Smooth muscle cell (in vitro differentiated cells): ENCODE data around the gene MYLK. TPM values are rescaled to one million over a fixed set of nuclear protein-coding genes. Genes with fewer than 3 reads are reported as not detected.

Source experiments
- DNase-seq: peaks from one replicate; lab custom pipeline; 2025; ENCODE audit not compliant: unreplicated experiment; lab: John Stamatoyannopoulos, UW
- H2AFZ ChIP-seq: fragments of 200-600 bp; sonication (generic); 2 replicates; pipeline ENCODE4 v1.6.0; 2016; ENCODE audit warnings: antibody characterized with exemption, low read depth, mild to moderate bottlenecking
- H3F3A ChIP-seq: fragments of 200-600 bp; sonication (generic); 2 replicates; pipeline ENCODE4 v1.6.0; 2017; ENCODE audit warnings: antibody characterized with exemption, low read depth
- H3K27ac ChIP-seq: fragments of 200-600 bp; sonication (generic); 2 replicates; pipeline ENCODE4 v1.5.1; 2016; ENCODE audit warnings: low read depth, mild to moderate bottlenecking
- H3K27me3 ChIP-seq: fragments of 200-600 bp; sonication (generic); 2 replicates; pipeline ENCODE4 v1.6.1; 2016; ENCODE audit warnings: low read depth, mild to moderate bottlenecking
- H3K36me3 ChIP-seq: fragments of 200-600 bp; sonication (generic); 2 replicates; pipeline ENCODE4 v1.5.1; 2016; ENCODE audit warnings: low read depth
- H3K4me1 ChIP-seq: fragments of 200-600 bp; sonication (generic); 2 replicates; pipeline ENCODE4 v1.5.1; 2016; ENCODE audit warnings: low read depth
- H3K4me2 ChIP-seq: fragments of 200-600 bp; sonication (generic); 2 replicates; pipeline ENCODE4 v1.6.0; 2016; ENCODE audit warnings: mild to moderate bottlenecking
- H3K4me3 ChIP-seq: fragments of 200-600 bp; sonication (generic); 2 replicates; pipeline ENCODE4 v1.5.1; 2016; ENCODE audit warnings: mild to moderate bottlenecking
- H3K79me2 ChIP-seq: fragments of 200-600 bp; sonication (generic); 2 replicates; pipeline ENCODE4 v1.6.0; 2016; ENCODE audit warnings: low read depth, mild to moderate bottlenecking
- H3K9ac ChIP-seq: fragments of 200-600 bp; sonication (generic); 2 replicates; pipeline ENCODE4 v1.6.0; 2016; ENCODE audit warnings: low read depth
- H3K9me3 ChIP-seq: fragments of 200-600 bp; sonication (generic); replicated peaks from 2 replicates; pipeline ENCODE4 v1.5.1; 2016; ENCODE audit warnings: low read depth
- H4K20me1 ChIP-seq: fragments of 200-600 bp; sonication (generic); 2 replicates; pipeline ENCODE4 v1.6.0; 2016; ENCODE audit warnings: low read depth
- WGBS: methylation state at CpG from one replicate; pipeline ENCODE4 v1.1.7; 2016; ENCODE audit warnings: low lambda C conversion rate; 5-methylcytosine and 5-hydroxymethylcytosine counted together
- polyA plus RNA-seq: library from polyadenylated mRNA; unstranded; fragments of >200 nt; fragmentation: Nextera tagmentation; extraction: Ambion mirVana; gene quantifications from 2 replicates; pipeline ENCODE4 v1.2.1, GENCODE V29; 2016
- total RNA-seq: library from RNA; depleted of rRNA; stranded (reverse); fragments of >200 nt; gene quantifications from 2 replicates; pipeline ENCODE4 v1.2.3, GENCODE V29; 2014
- TF ChIP-seq, protein P1 (sequence below): fragments of 200-600 bp; sonication (generic); IDR thresholded peaks from 2 replicates; pipeline ENCODE4 v1.5.1; 2017; ENCODE audit warnings: borderline replicate concordance, mild to moderate bottlenecking, antibody characterized with exemption; ENCODE audit not compliant: insufficient read depth, poor library complexity, severe bottlenecking

Gene MYLK
- total and polyA plus RNA-seq, 2 experiments from 2014 or later, result 13.6 to 25.5 TPM

DNA sequence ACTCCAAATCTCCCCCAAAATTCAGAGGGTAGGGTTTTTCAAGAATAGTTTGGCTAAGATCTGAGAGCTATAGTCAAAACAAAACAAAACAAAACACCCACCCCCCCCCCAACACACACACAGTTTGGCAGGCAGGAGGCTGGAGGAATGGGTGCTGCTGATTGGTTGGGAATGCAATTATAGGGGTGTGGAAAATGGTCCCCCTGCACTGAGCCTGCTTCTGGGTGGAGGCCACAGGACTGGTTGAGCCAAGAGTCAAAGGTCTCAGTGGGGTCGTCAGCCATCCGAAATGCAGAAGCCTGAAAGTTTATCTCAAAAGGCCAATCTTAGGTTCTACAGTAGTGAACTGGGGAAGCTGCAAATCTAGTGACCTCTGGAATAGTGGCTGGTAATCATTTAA lies 296.7 kb downstream of the MYLK start:
- Histone ChIP-seq H3K4me2 (peak overlapping the region; percentile 85), H3K4me3 (no peak overlapping the region), H3F3A (no peaks in the 10 kb centered on the region), H3K9ac (no peak overlapping the region), H3K4me1 (peaks cover 20% of the 10 kb centered on the region), H3K9me3 (no peaks in the 10 kb centered on the region), H4K20me1 (no peaks in the 10 kb centered on the region), H2AFZ (no peak overlapping the region), H3K79me2 (peaks cover 28% of the 10 kb centered on the region), H3K27ac (peak overlapping the region; percentile 80), H3K36me3 (no peaks in the 10 kb centered on the region), H3K27me3 (no peaks in the 10 kb centered on the region)
- TF ChIP-seq, protein P1, sequence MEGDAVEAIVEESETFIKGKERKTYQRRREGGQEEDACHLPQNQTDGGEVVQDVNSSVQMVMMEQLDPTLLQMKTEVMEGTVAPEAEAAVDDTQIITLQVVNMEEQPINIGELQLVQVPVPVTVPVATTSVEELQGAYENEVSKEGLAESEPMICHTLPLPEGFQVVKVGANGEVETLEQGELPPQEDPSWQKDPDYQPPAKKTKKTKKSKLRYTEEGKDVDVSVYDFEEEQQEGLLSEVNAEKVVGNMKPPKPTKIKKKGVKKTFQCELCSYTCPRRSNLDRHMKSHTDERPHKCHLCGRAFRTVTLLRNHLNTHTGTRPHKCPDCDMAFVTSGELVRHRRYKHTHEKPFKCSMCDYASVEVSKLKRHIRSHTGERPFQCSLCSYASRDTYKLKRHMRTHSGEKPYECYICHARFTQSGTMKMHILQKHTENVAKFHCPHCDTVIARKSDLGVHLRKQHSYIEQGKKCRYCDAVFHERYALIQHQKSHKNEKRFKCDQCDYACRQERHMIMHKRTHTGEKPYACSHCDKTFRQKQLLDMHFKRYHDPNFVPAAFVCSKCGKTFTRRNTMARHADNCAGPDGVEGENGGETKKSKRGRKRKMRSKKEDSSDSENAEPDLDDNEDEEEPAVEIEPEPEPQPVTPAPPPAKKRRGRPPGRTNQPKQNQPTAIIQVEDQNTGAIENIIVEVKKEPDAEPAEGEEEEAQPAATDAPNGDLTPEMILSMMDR, result no peak
- WGBS, result 24% methylated on average over 2 of the region's 2 CpGs
- DNase-seq, result no peak

DNA sequence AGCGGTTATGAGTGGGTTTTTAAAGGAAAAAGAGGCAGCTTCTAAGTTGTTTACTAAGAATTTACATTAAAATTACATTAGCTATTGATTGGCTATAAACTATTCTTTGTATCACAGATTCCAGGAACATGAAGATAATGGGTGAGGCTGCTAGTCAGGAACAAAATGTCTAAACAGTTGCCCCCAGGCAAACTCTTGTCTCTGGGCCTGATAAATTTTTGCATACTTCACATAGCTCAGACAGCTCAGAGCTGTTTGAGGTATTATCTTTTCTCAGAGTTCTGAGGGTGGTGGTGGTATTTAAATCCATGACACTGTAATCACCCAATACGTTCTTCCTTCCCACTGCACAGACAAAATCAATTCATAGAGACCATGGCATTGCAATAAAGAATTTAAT lies 297.2 kb downstream of the MYLK start:
- no peaks in the 10 kb centered on the region for H3K9me3 ChIP-seq
- peak overlapping the region; percentile 78 for H3K4me3 ChIP-seq
- no peaks in the 10 kb centered on the region for H3K36me3 ChIP-seq
- H3K27me3 ChIP-seq, result no peaks in the 10 kb centered on the region
- no peaks in the 10 kb centered on the region for H4K20me1 ChIP-seq
- peak overlapping the region; percentile 51 for H3K9ac ChIP-seq
- no peaks in the 10 kb centered on the region for H3F3A ChIP-seq
- H3K4me2 ChIP-seq, result peak overlapping the region; percentile 85
- peak overlapping the region; percentile 80 for H3K27ac ChIP-seq
- 30% methylated on average over 2 of the region's 2 CpGs for WGBS
- no peak overlapping the region for H2AFZ ChIP-seq
- TF ChIP-seq, protein P1, result no peak
- peaks cover 32% of the 10 kb centered on the region for H3K79me2 ChIP-seq
- peaks cover 20% of the 10 kb centered on the region for H3K4me1 ChIP-seq
- no peak for DNase-seq

DNA sequence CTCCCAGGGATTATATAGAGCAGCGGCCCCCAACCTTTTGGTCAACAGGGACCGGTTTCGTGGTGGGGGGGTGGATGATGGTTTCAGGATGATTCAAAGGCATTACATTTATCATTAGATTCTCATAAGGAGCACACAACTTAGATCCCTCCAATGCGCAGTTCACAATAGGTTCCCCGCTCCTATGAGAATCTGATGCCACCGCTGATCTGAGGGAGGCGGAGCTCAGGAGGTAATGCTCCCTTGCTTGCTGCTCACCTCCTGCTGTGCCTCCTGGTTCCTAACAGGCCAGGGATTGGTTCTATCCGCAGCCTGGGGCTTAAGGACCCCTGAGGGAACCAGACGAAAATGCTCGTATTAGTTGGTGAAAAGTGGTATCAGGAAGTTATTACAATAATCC lies 298.0 kb downstream of the MYLK start:
- no peak for DNase-seq
- H3K9ac ChIP-seq, result peak overlapping the region; percentile 51
- TF ChIP-seq, protein P1, result no peak
- H3K4me1 ChIP-seq, result peaks cover 20% of the 10 kb centered on the region
- peak overlapping the region; percentile 78 for H3K4me3 ChIP-seq
- no peaks in the 10 kb centered on the region for H4K20me1 ChIP-seq
- H3K36me3 ChIP-seq, result no peaks in the 10 kb centered on the region
- H3F3A ChIP-seq, result no peaks in the 10 kb centered on the region
- WGBS, result 3% methylated on average over 10 of the region's 10 CpGs
- no peaks in the 10 kb centered on the region for H3K9me3 ChIP-seq
- peak overlapping the region; percentile 85 for H3K4me2 ChIP-seq
- peak overlapping the region; percentile 80 for H3K27ac ChIP-seq
- no peaks in the 10 kb centered on the region for H3K27me3 ChIP-seq
- peak overlapping the region; percentile 94 for H2AFZ ChIP-seq
- peaks cover 37% of the 10 kb centered on the region for H3K79me2 ChIP-seq
